Chondrocyte (in vitro differentiated cells): ENCODE data around the gene TOB2. TPM values are rescaled to one million over a fixed set of nuclear protein-coding genes. Genes with fewer than 3 reads are reported as not detected.
A peak's percentile ranks its signal among the peaks of the same experiment; 100 is the strongest.

Experiments used
- DNase-seq: peaks from one replicate; pipeline ENCODE4 v3.0.0; 2021; ENCODE audit warnings: mixed read lengths, low spot score
- H3K27ac Mint-ChIP-seq: one replicate; pipeline ENCODE4 v1.8.0; 2021; ENCODE audit warnings: mild to moderate bottlenecking, moderate library complexity, mixed read lengths; ENCODE audit not compliant: unreplicated experiment
- H3K27me3 Mint-ChIP-seq: 2 replicates; pipeline ENCODE4 v1.8.0; 2021; ENCODE audit warnings: low read depth, mixed read lengths
- H3K36me3 Mint-ChIP-seq: 2 replicates; pipeline ENCODE4 v1.8.0; 2021; ENCODE audit warnings: low read depth, mixed read lengths
- H3K4me1 Mint-ChIP-seq: 2 replicates; pipeline ENCODE4 v1.8.0; 2021; ENCODE audit warnings: low read depth, mild to moderate bottlenecking, mixed read lengths
- H3K4me3 Mint-ChIP-seq: one replicate; pipeline ENCODE4 v1.8.0; 2021; ENCODE audit warnings: mild to moderate bottlenecking, moderate library complexity, mixed read lengths; ENCODE audit not compliant: unreplicated experiment
- H3K9me3 Mint-ChIP-seq: 2 replicates; pipeline ENCODE4 v1.8.0; 2021; ENCODE audit warnings: low read depth, mixed read lengths
- total RNA-seq: library from RNA; stranded (reverse); gene quantifications from 3 replicates; pipeline ENCODE4 v1.2.1, GENCODE V29; 2021
- TF ChIP-seq, protein P1 (sequence below): fragments of 200-600 bp; sonication (generic); IDR thresholded peaks from 2 replicates; pipeline ENCODE4 v1.5.0; 2021; ENCODE audit warnings: antibody characterized with exemption, mild to moderate bottlenecking, moderate library complexity

Gene TOB2
- total RNA-seq, 1 donor from 2014 or later, result 37.7 TPM

DNA sequence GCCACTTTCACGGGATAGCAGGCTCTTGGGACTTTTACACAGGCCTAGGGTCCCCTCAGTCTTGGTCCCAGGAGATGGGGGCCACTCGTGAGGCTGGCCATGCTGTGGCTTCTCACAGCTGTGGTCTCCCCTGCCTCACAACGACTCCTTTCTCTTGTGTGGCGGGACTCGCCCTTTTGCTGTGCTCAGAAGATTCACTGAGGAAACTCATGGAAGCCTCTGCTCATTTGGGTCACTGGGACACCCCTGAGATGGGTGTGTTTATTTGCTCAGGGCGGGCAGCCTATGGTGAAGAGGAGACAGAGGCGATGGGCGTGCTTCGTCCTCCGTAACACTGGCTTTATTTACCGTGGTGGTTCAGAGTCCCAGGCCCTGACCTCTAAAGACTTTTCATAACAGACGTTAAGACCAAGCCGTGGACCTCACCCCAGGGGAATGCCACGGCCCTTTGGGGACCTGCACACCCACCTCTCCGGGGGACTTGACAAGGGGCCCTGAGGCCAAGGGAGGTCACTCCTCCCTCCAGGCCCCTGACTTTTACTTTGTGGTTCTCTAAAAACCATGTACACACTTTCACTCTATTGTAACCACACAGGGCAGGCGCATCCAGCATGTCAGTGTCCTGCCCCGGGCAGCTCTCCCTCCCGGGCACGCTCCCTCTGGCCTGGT lies 49.3 kb downstream of the TOB2 start:
- H3K27me3 Mint-ChIP-seq, result no peaks in the 10 kb centered on the region
- TF ChIP-seq, protein P1, sequence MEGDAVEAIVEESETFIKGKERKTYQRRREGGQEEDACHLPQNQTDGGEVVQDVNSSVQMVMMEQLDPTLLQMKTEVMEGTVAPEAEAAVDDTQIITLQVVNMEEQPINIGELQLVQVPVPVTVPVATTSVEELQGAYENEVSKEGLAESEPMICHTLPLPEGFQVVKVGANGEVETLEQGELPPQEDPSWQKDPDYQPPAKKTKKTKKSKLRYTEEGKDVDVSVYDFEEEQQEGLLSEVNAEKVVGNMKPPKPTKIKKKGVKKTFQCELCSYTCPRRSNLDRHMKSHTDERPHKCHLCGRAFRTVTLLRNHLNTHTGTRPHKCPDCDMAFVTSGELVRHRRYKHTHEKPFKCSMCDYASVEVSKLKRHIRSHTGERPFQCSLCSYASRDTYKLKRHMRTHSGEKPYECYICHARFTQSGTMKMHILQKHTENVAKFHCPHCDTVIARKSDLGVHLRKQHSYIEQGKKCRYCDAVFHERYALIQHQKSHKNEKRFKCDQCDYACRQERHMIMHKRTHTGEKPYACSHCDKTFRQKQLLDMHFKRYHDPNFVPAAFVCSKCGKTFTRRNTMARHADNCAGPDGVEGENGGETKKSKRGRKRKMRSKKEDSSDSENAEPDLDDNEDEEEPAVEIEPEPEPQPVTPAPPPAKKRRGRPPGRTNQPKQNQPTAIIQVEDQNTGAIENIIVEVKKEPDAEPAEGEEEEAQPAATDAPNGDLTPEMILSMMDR, result no peak

DNA sequence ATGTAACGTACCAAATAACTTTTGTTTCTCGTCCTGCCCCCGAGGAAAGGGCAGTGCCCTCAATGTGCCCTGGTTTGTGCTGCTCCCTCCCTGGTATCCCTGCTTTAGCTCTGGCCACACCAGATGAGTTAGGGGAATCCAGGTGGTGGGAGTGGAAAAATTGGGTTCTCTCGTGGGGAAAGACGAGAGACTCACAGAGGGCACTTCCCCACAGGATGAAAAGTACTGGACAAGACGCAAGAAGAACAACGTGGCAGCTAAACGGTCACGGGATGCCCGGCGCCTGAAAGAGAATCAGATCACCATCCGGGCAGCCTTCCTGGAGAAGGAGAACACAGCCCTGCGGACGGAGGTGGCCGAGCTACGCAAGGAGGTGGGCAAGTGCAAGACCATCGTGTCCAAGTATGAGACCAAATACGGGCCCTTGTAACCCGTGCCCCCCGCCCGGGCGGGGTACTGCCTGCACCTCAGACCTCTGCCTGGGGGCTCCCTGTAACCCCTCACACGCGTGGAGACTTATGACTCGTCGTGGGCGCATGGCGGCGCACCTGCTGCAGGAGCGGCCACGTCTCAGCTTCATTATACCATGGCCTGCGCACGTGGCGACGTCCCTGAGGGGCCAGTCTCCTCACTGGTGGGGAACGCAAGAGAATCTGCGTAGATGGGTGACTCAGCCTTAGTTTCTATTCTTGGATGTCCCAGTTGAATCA lies 50.9 kb downstream of the TOB2 start:
- no peak overlapping the region for H3K27ac Mint-ChIP-seq
- H3K36me3 Mint-ChIP-seq, result peaks cover 9% of the 10 kb centered on the region
- DNase-seq, result no peak
- H3K27me3 Mint-ChIP-seq, result no peaks in the 10 kb centered on the region
- H3K4me3 Mint-ChIP-seq, result no peak overlapping the region
- H3K4me1 Mint-ChIP-seq, result peaks cover 20% of the 10 kb centered on the region
- no peaks in the 10 kb centered on the region for H3K9me3 Mint-ChIP-seq
- TF ChIP-seq, protein P1, result no peak

More for the DNA sequence above, 49.3 kb downstream of the TOB2 start:
- Mint-ChIP-seq H3K4me3 (no peak overlapping the region), H3K9me3 (no peaks in the 10 kb centered on the region), H3K36me3 (peaks cover 6% of the 10 kb centered on the region), H3K27ac (no peak overlapping the region), H3K4me1 (peaks cover 28% of the 10 kb centered on the region)
- DNase-seq, result no peak

DNA sequence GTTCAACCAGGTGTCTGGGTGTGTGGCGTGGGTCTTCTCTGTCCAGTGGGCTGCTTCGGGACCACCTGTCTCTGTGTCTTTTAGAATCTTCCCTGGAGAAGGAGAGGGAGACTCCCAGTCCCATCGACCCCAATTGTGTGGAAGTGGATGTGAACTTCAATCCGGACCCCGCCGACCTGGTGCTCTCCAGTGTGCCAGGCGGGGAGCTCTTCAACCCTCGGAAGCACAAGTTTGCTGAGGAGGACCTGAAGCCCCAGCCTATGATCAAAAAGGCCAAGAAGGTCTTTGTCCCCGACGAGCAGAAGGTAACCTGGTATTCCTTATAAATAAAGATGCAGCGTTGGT lies 52.6 kb downstream of the TOB2 start:
- peaks cover 20% of the 10 kb centered on the region for H3K4me1 Mint-ChIP-seq
- H3K27ac Mint-ChIP-seq, result peak overlapping the region; percentile 80
- H3K27me3 Mint-ChIP-seq, result no peaks in the 10 kb centered on the region
- peak overlapping the region; percentile 29 for H3K4me3 Mint-ChIP-seq
- no peak for DNase-seq
- H3K36me3 Mint-ChIP-seq, result peaks cover 10% of the 10 kb centered on the region
- no peaks in the 10 kb centered on the region for H3K9me3 Mint-ChIP-seq
- TF ChIP-seq, protein P1, result no peak

- Mint-ChIP-seq H3K27ac (no peak overlapping the region), H3K4me3 (no peak overlapping the region), H3K36me3 (peaks cover 6% of the 10 kb centered on the region), H3K4me1 (peaks cover 8% of the 10 kb centered on the region), H3K27me3 (no peaks in the 10 kb centered on the region), H3K9me3 (no peaks in the 10 kb centered on the region)
- TF ChIP-seq, protein P1, result no peak
- DNase-seq, result no peak
Measured at GRCh38 chr22:41387341-41387740, 59.3 kb downstream of the TOB2 start.

DNA sequence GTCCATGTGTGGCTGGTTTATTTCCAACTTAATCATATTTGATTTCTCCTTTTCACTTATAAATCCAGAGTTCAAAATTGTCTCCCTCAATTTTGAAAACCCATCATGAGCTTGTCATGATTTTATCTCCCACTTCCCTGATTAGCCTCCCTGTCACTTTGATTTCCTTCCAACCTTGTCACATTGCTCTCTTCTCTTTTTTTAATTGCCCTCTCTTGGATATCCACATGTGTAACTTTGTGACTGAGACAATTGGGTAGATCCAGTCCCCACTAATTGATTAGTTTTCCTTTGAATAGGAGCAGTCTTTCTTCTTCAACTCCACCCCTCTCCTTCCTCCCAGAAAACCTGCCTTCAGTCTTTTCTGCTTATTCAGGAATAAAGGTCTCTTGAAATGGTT lies 62.5 kb downstream of the TOB2 start:
- DNase-seq, result no peak
- no peak overlapping the region for H3K4me3 Mint-ChIP-seq
- no peaks in the 10 kb centered on the region for H3K27me3 Mint-ChIP-seq
- H3K36me3 Mint-ChIP-seq, result peaks cover 1% of the 10 kb centered on the region
- H3K9me3 Mint-ChIP-seq, result no peaks in the 10 kb centered on the region
- H3K4me1 Mint-ChIP-seq, result peaks cover 17% of the 10 kb centered on the region
- TF ChIP-seq, protein P1, result no peak
- no peak overlapping the region for H3K27ac Mint-ChIP-seq

Other genes starting within 250 kb of the TOB2 start
- 16.6 to 27.1 TPM (median 17.7 TPM) in 3 replicates for gene L3MBTL2, start 241.5 kb downstream of the TOB2 start, total RNA-seq
- gene CHADL, start 205.9 kb downstream of the TOB2 start, total RNA-seq, result 0.36 to 1.3 TPM (median 0.39 TPM) in 3 replicates
- gene RANGAP1, start 160.6 kb downstream of the TOB2 start, total RNA-seq, result 34.7 to 38.6 TPM (median 35.4 TPM) in 3 replicates
- gene ZC3H7B, start 145.3 kb downstream of the TOB2 start, total RNA-seq, result 54.7 to 73.3 TPM (median 55.8 TPM) in 3 replicates
- 3.2 to 5.9 TPM (median 3.6 TPM) in 3 replicates for gene TEF, start 64.9 kb downstream of the TOB2 start, total RNA-seq
- gene PHF5A, start 21.9 kb upstream of the TOB2 start, total RNA-seq, result 22.5 to 32.4 TPM (median 26.8 TPM) in 3 replicates
- 60.9 to 85.6 TPM (median 62.4 TPM) in 3 replicates for gene ACO2, start 22.3 kb upstream of the TOB2 start, total RNA-seq
- 39.6 to 57.3 TPM (median 41.5 TPM) in 3 replicates for gene POLR3H, start 97.7 kb upstream of the TOB2 start, total RNA-seq
- 12.7 to 21.7 TPM (median 20.9 TPM) in 3 replicates for gene CSDC2, start 114.2 kb upstream of the TOB2 start, total RNA-seq
- 39.3 to 48.2 TPM (median 47.1 TPM) in 3 replicates for gene PMM1, start 143.0 kb upstream of the TOB2 start, total RNA-seq
- gene DESI1, start 174.2 kb upstream of the TOB2 start, total RNA-seq, result 29.5 to 33.9 TPM (median 29.8 TPM) in 3 replicates
- 156 to 210 TPM (median 161 TPM) in 3 replicates for gene XRCC6, start 174.5 kb upstream of the TOB2 start, total RNA-seq
- 88.8 to 111 TPM (median 89.5 TPM) in 3 replicates for gene SNU13, start 242.1 kb upstream of the TOB2 start, total RNA-seq